Measurements from ENCODE around the gene CCDC157. TPM values are rescaled to one million over a fixed set of nuclear protein-coding genes. Genes with fewer than 3 reads are reported as not detected.

CCDC157 gene
- total and polyA plus RNA-seq, 2 donors (not counting 1 experiment from before 2014, with no cell fraction given), result 3.6 to 6.4 TPM

- ATAC-seq (ENCODE audit: low read depth) (no peak), DNase-seq (no peak)
- Mint-ChIP-seq H3K4me1 (peaks cover 97% of the 10 kb centered on the region), H3K27ac (peak overlapping the region; percentile 94), H3K9me3 (ENCODE audit: insufficient read depth) (no peaks in the 10 kb centered on the region), H3K27me3 (no peaks in the 10 kb centered on the region), H3K4me3 (peak overlapping the region; percentile 58)
- Histone ChIP-seq H3K27ac (ENCODE audit: low read length in 2 of 2) (peak overlapping the region; percentile 69 to 86), H3K9ac (ENCODE audit: low read length) (peak overlapping the region; percentile 18), H2AFZ (ENCODE audit: insufficient read depth, low read depth, low read length, poor library complexity, severe bottlenecking) (no peak overlapping the region), H4K20me1 (ENCODE audit: control insufficient read depth, insufficient read depth, low read length, poor library complexity, severe bottlenecking) (no peaks in the 10 kb centered on the region), H3K79me2 (ENCODE audit: control insufficient read depth, insufficient read depth, low read length) (peaks cover 81% of the 10 kb centered on the region), H3K4me1 (ENCODE audit: control insufficient read depth in 2 of 2, insufficient read depth in 2 of 2, low read length in 2 of 2) (peaks cover 96 to 99% of the 10 kb centered on the region in 2 donors), H3K36me3 (replicated peaks in 1 of 2; ENCODE audit: control extremely low read depth in 1 of 2, control insufficient read depth in 1 of 2, extremely low read depth in 1 of 2, insufficient read depth in 2 of 2, low read length in 1 of 2) (peaks cover 0 to 9% of the 10 kb centered on the region in 2 experiments), H3K27me3 (replicated peaks in 1 of 4; ENCODE audit: control extremely low read depth in 1 of 4, control insufficient read depth in 3 of 4, insufficient read depth in 4 of 4, low read length in 3 of 4) (no peaks in the 10 kb centered on the region), H3K4me2 (replicated peaks; ENCODE audit: low read depth, low read length, poor library complexity, severe bottlenecking) (peak overlapping the region; percentile 60), H3K4me3 (ENCODE audit: control extremely low read depth in 1 of 5, extremely low read depth in 1 of 5, insufficient read depth in 1 of 5, low read depth in 2 of 5, low read length in 4 of 5) (no peak overlapping the region), H3K9me3 (ENCODE audit: control extremely low read depth in 1 of 3, control insufficient read depth in 2 of 3, insufficient read depth in 1 of 3, low read length in 2 of 3) (no peaks in the 10 kb centered on the region)
- 90% methylated on average over 3 of the region's 8 CpGs for WGBS (ENCODE audit: insufficient coverage)
- intact Hi-C loops (cut with micrococcal nuclease), result no loop called here
- TF ChIP-seq EZH2 (IDR thresholded peaks at IDR 0.05; ENCODE audit: borderline replicate concordance, insufficient read depth, low read depth, low read length, poor library complexity, severe bottlenecking) (no peak), CTCF (IDR thresholded peaks at IDR 0.05) (no peak)
- CTCF ChIA-PET, result interaction anchor here (1.0 to 19.2 kb wide), 3 partner anchors 10 to 21 kb away, joined by 5 to 229 read pairs (median 5); partner anchors contain the start of gene CASTOR1
- POLR2A ChIA-PET, result interaction anchor here (1.4 to 2.9 kb wide), 2 partner anchors 16 to 21 kb away, joined by 4 to 22 read pairs; partner anchors contain the start of gene TBC1D10A
These were observed 45.7 kb upstream of the CCDC157 start for GRCh38 chr22:30310881-30311771.

GRCh38 chr22:30312053-30312452, 44.8 kb upstream of the CCDC157 start:
- H3K4me1 ChIP-seq (ENCODE audit: control insufficient read depth in 2 of 2, insufficient read depth in 2 of 2, low read length in 2 of 2), result peaks cover 91 to 92% of the 10 kb centered on the region in 2 donors
- no peak overlapping the region for H2AFZ ChIP-seq (ENCODE audit: insufficient read depth, low read depth, low read length, poor library complexity, severe bottlenecking)
- H3K79me2 ChIP-seq (ENCODE audit: control insufficient read depth, insufficient read depth, low read length), result peaks cover 88% of the 10 kb centered on the region
- Mint-ChIP-seq H3K4me3 (peak overlapping the region; percentile 13), H3K27me3 (no peaks in the 10 kb centered on the region), H3K9me3 (ENCODE audit: insufficient read depth) (no peaks in the 10 kb centered on the region), H3K4me1 (peaks cover 92% of the 10 kb centered on the region), H3K27ac (peak overlapping the region; percentile 94)
- no peaks in the 10 kb centered on the region for H3K9me3 ChIP-seq (ENCODE audit: control extremely low read depth in 1 of 3, control insufficient read depth in 2 of 3, insufficient read depth in 1 of 3, low read length in 2 of 3)
- H3K4me3 ChIP-seq (ENCODE audit: control extremely low read depth in 1 of 5, extremely low read depth in 1 of 5, insufficient read depth in 1 of 5, low read depth in 2 of 5, low read length in 4 of 5), result no peak overlapping the region
- H3K27ac ChIP-seq (ENCODE audit: low read length in 2 of 2), result peak overlapping the region in 1 of 2 donors; percentile 86
- H4K20me1 ChIP-seq (ENCODE audit: control insufficient read depth, insufficient read depth, low read length, poor library complexity, severe bottlenecking), result no peaks in the 10 kb centered on the region
- POLR2A ChIA-PET, result no interaction called here
- TF ChIP-seq CTCF (IDR thresholded peaks at IDR 0.05) (no peak), EZH2 (IDR thresholded peaks at IDR 0.05; ENCODE audit: borderline replicate concordance, insufficient read depth, low read depth, low read length, poor library complexity, severe bottlenecking) (no peak)
- H3K36me3 ChIP-seq (replicated peaks in 1 of 2; ENCODE audit: control extremely low read depth in 1 of 2, control insufficient read depth in 1 of 2, extremely low read depth in 1 of 2, insufficient read depth in 2 of 2, low read length in 1 of 2), result peaks cover 0 to 11% of the 10 kb centered on the region in 2 experiments
- DNase-seq (no peak), ATAC-seq (ENCODE audit: low read depth) (no peak)
- CTCF ChIA-PET, result interaction anchor here (19.2 kb wide), 1 partner anchor 22 kb away, joined by 229 read pairs; the partner anchor contains the start of gene CASTOR1
- H3K4me2 ChIP-seq (replicated peaks; ENCODE audit: low read depth, low read length, poor library complexity, severe bottlenecking), result peak overlapping the region; percentile 42
- intact Hi-C loops (cut with micrococcal nuclease), result no loop called here
- H3K9ac ChIP-seq (ENCODE audit: low read length), result no peak overlapping the region
- no peaks in the 10 kb centered on the region for H3K27me3 ChIP-seq (replicated peaks in 1 of 4; ENCODE audit: control extremely low read depth in 1 of 4, control insufficient read depth in 3 of 4, insufficient read depth in 4 of 4, low read length in 3 of 4)
- 100% methylated on average over 6 of the region's 6 CpGs for WGBS (ENCODE audit: insufficient coverage)

Data from B cell (primary cell).